NCI-H2196 treated with DMSO at 0.1 percent for 48 hours (cell line): ENCODE measurements around the gene NELFCD.
"Not testable (repeated sequence)": the region's sequence is repeated elsewhere in the genome, so short reads cannot be mapped to it uniquely, and the experiment has no call there.

Experiments used
- DNase-seq: peaks from one replicate; lab custom pipeline; 2025; ENCODE audit not compliant: unreplicated experiment; lab: John Stamatoyannopoulos, UW

Gene NELFCD

DNA sequence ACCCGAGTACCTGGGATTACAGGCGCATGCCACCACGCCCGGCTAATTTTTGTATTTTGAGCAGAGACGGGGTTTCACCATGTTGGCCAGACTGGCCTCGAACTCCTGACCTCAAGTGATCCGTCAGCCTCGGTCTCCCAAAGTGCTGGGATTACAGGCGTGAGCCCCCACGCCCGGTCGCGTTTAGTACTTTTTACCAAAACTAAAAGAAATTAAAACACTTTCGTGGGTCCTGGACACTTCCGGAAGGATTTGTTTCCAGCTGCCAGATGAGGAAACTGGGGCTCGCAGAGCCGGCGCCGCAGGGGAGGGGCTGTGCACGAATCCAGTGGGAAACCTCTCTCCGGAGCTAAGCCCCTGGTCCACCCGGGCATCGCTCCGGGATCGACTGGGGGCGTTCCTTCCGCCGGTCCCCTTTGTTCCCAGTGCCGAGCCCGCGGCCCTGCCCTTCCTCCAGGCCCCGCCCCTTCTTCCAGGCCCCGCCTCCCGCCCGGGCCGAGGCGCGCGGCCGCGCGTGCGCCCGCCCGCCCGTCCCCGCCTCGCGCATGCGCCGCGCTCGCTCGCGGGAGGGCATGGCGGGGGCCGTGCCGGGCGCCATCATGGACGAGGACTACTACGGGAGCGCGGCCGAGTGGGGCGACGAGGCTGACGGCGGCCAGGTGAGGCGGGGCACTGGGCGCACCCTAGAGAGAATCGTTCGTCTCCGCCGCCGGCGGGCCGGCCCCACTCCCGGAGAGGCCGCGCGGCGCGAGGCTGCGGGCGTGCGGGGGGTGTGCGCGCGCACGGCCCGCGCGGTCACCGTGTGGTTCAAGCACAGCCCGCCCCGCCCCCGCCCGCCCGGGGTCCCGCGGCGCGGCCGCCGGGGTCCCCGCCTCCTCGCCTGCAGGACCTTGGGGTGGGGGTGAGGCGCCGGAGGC lies at the start of gene NELFCD:
TSS of gene NELFCD (plus strand) at position 546 of the 917 bp plus-strand sequence. CDS start at position 600, 54 bp downstream.
- DNase-seq = peak; percentile 75

- no peak for DNase-seq
Observed at GRCh38 chr20:58932170-58932569, 48.9 kb upstream of the NELFCD start.

GRCh38 chr20:58938078-58938477 lies 43.0 kb upstream of the NELFCD start:
- DNase-seq = no peak

- no peak for DNase-seq
Observed at GRCh38 chr20:58938541-58938940, 42.5 kb upstream of the NELFCD start.

GRCh38 chr20:58941471-58941870 lies 39.6 kb upstream of the NELFCD start:
- no peak for DNase-seq

DNA sequence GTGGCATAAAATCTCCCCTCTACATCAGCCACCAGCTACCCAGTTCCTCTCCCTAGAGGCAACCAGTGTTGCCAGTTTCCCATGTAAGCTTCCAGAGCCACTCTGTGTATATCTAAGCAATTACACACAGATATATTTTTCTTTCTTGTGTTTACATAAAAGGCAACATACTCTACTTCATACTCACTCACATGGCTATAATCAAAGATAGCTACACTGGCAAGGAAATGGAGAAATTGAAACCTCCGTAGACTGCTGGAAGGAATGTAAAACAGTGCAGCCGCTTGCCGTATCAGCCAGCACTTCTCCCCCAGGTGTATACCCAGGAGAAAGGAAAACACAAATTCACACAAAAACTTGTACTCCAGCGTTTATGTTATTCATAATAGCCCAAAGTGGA lies 38.5 kb upstream of the NELFCD start:
- DNase-seq = no peak

DNA sequence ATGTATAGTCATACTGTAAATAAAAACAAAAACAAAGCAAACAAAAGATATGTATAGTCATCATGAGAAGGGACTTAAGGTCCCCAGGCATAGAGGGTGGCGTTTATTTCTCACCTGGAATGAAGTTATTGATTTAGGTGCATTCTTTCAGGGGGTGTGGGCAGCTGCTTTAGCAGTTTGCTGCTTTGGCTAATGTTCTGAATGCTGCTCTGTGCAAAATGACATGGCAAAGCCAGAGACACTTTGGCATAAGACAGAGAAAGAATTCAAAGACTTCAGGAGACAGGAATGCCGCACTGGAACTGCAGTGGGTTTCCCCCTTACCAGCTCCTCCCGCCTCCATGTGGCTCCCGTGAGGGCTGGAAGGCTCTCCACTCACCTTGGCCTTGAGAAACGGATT lies 36.4 kb upstream of the NELFCD start:
- no peak for DNase-seq

DNA sequence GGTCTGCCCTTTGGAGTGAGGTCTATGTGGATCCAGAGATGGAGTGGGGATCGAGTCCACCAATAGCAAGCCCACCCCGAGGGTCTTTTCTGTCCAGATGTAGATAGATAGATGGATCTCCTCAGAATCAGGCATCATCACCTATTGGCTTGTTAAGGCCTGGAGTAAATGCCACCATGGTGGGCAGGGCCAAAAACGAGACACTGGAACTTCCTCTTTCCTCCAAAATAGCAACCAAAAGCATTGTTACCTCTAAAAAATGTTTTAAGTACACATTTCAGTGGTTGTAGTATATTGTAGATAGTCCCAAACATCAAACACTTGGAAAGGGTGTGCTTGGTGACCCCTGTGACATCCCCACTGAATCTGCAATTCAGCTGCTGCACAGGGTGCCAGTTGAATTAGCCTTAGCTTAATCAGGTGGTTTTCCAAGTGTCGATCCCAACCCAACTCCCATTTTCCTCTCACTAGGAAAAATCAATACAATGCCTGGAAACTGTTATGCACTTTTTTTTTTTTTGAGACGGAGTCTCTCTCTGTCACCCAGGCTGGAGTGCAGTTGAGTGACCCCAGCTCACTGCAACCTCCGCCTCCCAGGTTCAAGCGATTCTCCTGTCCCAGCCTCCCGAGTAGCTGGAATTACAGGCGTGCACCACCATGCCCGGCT lies 35.0 kb upstream of the NELFCD start:
- no peak for DNase-seq

DNA sequence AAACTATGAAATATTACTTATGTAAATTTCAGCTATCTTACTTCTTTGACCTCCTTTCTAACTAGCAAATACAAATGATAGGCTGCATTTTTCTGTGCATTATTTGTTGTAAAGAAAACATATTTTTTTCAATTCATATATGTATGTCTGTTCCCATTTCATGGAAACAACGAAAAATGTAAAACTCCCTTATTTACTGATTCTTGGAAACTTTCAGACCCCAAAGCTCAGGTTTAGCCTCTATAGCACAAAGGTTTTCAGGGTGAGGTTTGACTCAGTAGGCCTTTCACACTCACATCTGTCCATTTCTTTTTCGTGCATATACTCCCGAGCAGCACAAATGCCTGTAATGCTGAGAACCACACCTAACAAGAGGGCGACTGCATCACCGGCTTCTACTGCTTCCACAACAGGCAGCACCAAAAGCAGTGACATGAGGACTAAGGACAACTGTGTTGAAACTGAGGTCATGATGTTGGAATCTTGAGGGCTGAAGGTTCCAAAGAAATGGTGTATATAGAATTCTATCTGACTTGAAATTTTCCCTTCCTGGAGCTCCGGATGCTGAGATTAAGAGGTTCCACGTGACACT lies 33.2 kb upstream of the NELFCD start:
- not testable (repeated sequence) for DNase-seq

- DNase-seq = no peak
Observed at GRCh38 chr20:58950603-58951002, 30.5 kb upstream of the NELFCD start.

- DNase-seq = no peak
Observed at GRCh38 chr20:58953050-58953449, 28.0 kb upstream of the NELFCD start.

- no peak for DNase-seq
Observed at GRCh38 chr20:58956078-58956477, 25.0 kb upstream of the NELFCD start.

GRCh38 chr20:58959652-58960051 lies 21.4 kb upstream of the NELFCD start:
- DNase-seq = no peak

GRCh38 chr20:58963060-58963584 lies 17.9 kb upstream of the NELFCD start:
- DNase-seq = no peak

DNA sequence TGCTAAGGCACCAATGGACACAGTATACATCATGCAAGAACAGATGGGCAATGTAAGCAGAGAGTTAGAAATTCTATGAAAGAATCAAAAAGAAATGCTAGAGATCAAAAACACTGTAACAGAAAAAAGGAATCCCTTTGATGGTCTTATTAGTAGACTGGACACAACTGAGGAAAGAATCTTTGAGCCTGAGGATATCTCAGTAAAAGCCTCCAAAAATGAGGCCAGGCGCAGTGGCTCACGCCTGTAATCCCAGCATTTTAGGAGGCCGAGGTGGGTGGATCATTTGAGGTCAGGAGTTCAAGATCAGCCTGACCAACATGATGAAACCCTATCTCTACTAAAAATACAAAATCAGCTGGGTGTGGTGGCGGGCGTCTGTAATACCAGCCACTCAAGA lies 17.1 kb upstream of the NELFCD start:
- not testable (repeated sequence) for DNase-seq

GRCh38 chr20:58965270-58966064 lies 15.6 kb upstream of the NELFCD start:
- DNase-seq = no peak

- DNase-seq = no peak
Observed at GRCh38 chr20:58967652-58968429, 13.2 kb upstream of the NELFCD start.

DNA sequence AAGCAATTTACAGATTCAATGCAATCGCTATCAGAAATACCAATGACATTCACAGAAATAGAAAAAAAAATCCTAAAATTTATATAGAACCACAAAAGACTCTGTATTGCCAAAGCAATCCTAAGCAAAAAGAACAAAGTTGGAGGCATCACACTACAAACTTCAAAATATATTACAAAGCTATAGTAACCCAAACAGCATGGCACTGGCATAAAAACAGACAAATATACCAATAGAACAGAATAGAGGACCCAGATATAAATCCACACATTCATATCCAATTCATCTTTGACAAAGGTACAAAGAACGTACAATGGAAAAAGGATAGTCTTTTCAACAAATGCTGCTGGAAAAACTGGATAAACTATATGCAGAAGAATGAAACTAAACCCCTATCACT lies 11.6 kb upstream of the NELFCD start:
- DNase-seq = no peak

DNA sequence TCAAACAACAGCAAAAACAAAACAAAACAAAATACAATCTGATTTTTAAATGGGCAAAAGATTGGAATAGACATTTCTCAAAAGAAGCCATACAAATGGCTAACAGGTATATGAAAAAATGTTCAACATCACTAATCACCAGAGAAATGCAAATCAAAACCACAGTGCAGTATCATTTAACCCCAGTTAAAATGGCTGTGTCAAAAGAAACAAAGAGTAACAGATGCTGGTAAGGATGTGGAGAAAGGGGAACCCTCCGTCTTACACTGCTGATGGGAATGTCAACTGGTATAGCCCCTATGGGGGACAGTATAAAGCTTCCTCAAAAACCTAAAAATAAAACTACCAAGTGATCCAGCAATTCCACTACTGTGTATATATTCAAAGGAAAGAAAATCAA lies 10.9 kb upstream of the NELFCD start:
- no peak for DNase-seq

- DNase-seq = no peak
Observed at GRCh38 chr20:58971429-58971828, 9.6 kb upstream of the NELFCD start.
